H1 (cell line): ENCODE data around the gene AQP2. TPM values are rescaled to one million over a fixed set of nuclear protein-coding genes. Genes with fewer than 3 reads are reported as not detected.

Source experiments
- ATF3 ChIP-seq: IDR thresholded peaks from 2 replicates; pipeline ENCODE4 v1.6.1; 2011; ENCODE audit warnings: low read depth, mild to moderate bottlenecking, low read length; ENCODE audit not compliant: insufficient read depth
- GABPA ChIP-seq: IDR thresholded peaks from 2 replicates; pipeline ENCODE4 v1.6.1; 2011; ENCODE audit warnings: mild to moderate bottlenecking, low read length, moderate library complexity, borderline replicate concordance; ENCODE audit not compliant: insufficient read depth
- JUND ChIP-seq: IDR thresholded peaks from 2 replicates; pipeline ENCODE4 v1.6.1; 2011; ENCODE audit warnings: mild to moderate bottlenecking, improper control_type of control experiment, low read length
- KDM5A ChIP-seq: fragments of 200-600 bp; IDR thresholded peaks from 2 replicates; pipeline ENCODE4 v1.7.1; 2012; ENCODE audit warnings: mild to moderate bottlenecking, low read length, inconsistent platforms, mixed read lengths
- RFX5 ChIP-seq: IDR thresholded peaks from 2 replicates; pipeline ENCODE4 v1.6.1; 2011; ENCODE audit warnings: low read depth, low read length, improper control_type of control experiment, borderline replicate concordance
- SIRT6 ChIP-seq: IDR thresholded peaks from one replicate; pipeline ENCODE4 v1.7.1; 2012; ENCODE audit warnings: low read length, inconsistent platforms
- SIX5 ChIP-seq: IDR thresholded peaks from 2 replicates; pipeline ENCODE4 v1.6.1; 2011; ENCODE audit warnings: mild to moderate bottlenecking, low read depth, low read length
- TAF7 ChIP-seq: optimal IDR thresholded peaks from 2 replicates; pipeline ENCODE3; 2011; ENCODE audit warnings: low read depth, mild to moderate bottlenecking, inconsistent platforms, low read length, moderate library complexity, borderline replicate concordance
- TCF12 ChIP-seq: IDR thresholded peaks from 2 replicates; pipeline ENCODE4 v1.6.1; 2011; ENCODE audit warnings: low read depth, mild to moderate bottlenecking, low read length
- polyA plus RNA-seq, 7 experiments: library from polyadenylated mRNA; depleted of rRNA in 3 of 7; stranded (reverse) in 5 of 7; unstranded in 2 of 7; fragments of >200 nt in 5 of 7; fragments of 200-250 nt in 2 of 7; gene quantifications; 1 replicate in 5 of 7; 2 replicates in 1 of 7; 4 replicates in 1 of 7; pipeline versions ENCODE4 v1.2.1 to v1.2.3, GENCODE V29; 2011 to 2013; ENCODE audit warnings: missing spikeins in 2 of 7, mixed read lengths in 2 of 7
- total RNA-seq: library from RNA; stranded (reverse); fragmentation: NEBNext Ultra II Directional; extraction: Animal tissue kit (Norgen Biotek cat#: 25700); gene quantifications from 2 replicates; pipeline ENCODE4 v1.2.1, GENCODE V29; 2021

Gene AQP2
- total and polyA plus RNA-seq, 2 of the 8 experiments (the other 6 are each of a cell fraction or from before 2014, with no cell fraction given), result not detected

- TF ChIP-seq KDM5A (no peak), TCF12 (no peak), TAF7 (no peak), SIX5 (no peak), RFX5 (no peak), GABPA (no peak), ATF3 (no peak), JUND (no peak), SIRT6 (no peak)
Measured at GRCh38 chr12:49930515-49931288, 19.8 kb upstream of the AQP2 start (continued).
